GM21381 (cell line): ENCODE results near the gene FNDC11.
"Not testable (repeated sequence)": the region's sequence is repeated elsewhere in the genome, so short reads cannot be mapped to it uniquely, and the experiment has no call there.

Source experiments
- ATAC-seq: cut with Tn5 transposase; IDR thresholded peaks from one replicate; pipeline ENCODE4 v1.9.1; 2021; ENCODE audit warnings: mild to moderate bottlenecking, moderate library complexity; ENCODE audit not compliant: unreplicated experiment

Gene FNDC11

DNA sequence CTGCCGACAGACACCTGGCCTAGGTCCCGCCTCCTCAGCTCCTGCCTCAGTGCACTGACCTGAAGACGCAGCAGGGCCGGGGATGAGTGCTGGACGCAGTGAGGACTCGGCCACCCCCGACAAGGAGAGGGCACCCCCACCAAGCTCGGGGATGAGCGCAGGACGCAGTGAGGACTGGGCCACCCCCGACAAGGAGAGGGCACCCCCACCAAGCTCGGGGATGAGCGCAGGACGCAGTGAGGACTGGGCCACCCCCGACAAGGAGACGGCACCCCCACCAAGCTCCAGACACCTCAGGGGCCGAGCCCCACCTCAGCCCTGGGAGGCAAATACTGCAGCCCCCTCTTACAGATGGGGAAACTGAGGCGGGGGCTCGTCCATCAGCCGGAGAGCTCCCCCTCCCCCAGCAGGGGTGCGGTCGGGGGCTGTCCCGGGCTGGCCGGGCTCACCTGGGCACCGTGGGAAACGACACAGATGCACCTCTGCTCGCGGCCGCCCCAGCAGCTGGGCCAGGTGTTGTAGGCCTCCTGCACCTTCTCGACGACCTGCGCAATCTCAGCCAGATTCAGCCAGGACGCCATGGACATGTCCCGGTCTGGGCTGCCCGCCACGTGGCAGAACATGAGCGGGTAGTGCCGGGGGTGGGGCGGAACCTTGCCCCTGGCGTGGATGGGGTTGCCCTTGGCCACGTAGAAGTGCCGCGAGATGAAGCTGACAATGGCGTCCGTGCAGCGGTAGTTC, 12.6 kb downstream of the FNDC11 start:
- no peak for ATAC-seq

DNA sequence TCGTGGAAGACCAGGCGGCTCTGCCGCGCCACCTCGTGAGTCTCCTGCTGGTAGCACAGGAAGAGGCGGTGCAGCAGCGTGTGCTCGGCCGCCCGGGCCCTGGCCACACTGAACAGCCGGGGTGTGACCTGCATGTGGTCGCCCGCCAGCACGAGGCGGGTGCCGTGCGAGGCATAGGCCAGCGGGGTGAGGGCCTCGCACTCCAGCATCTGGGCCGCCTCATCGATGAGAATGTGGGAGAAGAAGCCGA, 13.1 kb downstream of the FNDC11 start:
- no peak for ATAC-seq

DNA sequence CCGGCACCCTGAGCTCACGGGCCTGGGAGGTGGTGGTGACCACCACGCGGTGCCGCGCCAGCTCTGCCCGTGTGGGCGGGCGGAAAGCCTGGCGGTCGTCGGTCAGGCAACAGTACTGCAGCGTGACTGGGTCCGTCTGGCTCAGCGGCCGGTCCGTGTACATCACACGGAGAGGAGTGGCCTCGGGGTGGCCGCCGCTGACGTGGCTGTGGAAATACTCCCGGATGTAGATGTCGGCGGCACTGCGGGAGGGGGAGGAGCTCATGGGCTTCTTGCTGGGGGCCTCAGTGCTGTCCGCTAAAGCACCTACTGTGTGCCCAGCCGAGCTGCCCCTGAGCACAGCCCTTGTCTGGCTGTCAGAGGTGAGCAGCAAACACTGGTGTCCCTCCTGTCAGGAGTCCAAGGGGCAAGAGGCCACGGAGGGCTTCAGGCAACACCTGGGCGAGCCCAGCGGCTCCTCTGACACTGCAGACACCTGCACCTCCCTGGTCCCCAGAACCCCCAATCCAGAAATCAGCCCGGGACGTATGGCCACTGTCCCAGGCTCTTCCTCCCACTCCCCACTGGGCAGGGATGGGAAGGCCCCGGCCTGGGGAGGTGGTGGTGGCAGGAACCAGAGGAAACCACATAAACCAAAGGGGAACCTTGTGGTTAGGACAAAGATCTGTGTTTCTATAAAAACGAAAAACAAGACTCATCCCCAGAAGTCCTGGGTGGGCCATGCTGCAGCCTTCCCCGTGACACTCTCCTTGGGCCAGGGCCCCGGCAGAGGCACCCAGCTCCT, 13.6 kb downstream of the FNDC11 start:
- peak; percentile 64 for ATAC-seq

DNA sequence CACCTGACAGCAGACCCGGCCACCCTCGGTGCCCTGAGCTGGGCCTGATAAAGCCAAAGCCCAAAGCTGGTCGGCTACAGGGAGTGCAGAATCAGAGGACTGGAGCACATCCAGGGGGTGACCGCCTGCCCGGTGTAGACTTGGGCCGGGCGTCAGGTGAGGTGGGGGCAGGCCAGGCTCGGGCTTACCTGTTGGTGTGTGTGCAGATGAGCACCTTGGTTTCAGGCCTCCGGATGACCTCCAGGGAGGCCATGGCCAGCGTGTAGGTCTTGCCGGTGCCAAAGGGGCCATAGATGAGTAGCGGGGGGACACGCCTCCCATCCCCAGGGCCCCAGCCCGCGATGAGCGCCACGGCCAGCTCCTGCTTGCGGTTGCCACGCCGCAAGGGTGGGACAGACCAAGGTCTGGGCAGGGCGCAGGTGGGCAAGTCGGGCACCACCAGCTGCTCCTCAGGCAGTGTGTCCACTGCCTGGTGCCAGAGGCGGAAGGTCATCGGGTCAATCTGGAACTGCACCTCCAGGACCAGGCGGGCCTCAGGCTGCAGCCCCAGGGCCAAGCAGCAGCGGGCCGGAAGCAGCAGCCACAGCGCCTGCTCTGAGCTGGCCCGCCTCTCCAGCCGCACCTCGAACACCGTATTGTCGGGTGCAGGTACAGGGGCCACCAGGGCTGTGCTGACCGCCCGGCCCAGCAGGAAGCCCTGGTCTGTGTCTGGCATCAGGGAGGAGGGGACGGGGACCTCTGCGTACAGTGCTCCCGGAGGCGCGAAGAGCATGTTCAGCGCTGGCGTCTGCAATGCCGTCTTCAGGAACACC, 14.4 kb downstream of the FNDC11 start:
- ATAC-seq, result no peak

DNA sequence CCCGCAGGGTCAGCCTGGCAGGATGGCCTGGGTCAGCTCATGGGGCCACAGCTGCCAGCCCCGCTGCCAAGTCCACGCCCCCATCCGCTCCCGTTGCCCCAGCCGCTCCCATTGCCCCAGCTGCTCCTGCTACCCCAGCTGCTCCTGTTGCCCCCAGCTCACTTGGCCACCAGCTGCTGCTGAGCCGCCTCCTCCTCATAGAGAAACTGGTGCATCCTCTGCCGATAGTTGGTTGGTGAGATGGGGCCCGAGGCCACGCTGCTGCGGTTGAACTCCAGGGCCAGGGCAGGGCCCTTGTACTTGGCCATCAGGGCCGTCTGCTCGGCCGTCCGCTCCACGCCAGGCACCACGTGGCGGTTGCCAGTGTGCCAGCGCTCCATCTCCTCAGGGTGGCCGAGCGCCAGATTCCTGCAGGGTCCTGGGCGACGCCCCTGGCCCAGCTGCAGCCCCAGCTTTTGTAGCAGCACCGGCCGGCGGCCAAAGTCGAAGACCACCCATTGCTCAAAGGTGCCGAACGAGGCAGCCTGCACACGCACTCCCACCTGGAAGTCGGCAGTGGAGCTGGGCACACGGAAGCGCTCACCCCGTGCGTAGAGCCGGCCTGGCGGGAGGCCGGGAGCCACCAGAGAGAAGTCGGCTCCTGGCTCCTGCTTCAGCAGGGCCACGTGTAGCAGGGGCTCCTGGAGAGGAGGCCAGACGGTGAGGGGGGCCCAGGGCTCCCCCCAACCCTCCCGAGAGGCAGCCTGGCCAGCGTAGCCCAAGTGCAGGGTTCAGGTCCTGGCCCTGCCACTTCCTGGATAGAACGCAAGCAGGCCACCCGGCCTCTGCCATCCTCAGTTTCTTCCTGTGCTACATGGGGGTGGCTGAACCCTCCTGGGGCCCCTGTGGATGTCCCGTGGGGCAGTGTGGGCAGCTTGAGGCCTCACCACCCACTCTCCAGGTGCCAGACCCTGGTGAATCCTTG, 15.3 kb downstream of the FNDC11 start:
- no peak for ATAC-seq

DNA sequence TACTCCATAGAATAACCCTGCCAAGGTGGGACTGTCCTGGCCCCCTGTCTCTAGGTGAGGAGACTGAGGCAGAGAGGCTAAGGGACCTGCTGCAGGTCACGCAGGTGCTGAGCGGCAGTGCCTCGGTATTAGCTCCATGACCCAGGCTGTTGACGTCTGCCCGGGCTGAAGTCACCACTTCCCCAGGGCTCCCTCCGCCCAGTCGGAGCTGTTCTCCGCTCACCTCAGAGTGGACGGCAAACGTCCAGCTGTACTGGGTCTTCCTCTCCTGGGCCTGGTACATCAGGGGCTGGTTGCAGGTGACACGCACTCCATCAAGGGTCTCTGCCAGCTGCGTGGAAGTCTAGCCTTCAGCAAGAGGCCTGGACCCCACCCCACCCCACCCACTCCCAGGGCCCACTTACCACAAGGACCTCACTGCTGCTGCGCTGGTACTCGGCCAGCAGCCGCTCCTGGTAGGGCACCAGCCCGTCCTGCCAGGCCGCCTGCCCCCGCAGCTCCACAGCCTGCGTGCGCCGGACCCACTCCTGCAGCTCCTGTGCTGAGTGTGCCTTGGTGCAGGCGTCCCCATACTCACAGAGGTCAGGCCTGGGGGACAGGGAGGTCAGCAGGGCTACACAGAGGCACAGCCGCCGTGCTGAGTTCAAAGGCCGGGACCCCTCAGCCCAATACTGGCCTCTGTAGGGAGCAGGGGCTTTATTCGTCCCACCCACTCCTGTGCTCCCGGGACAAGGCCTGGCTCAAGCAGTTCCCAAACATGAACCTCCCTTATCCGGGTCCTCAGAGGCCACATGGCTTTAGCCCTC, 16.5 kb downstream of the FNDC11 start:
- ATAC-seq, result no peak

DNA sequence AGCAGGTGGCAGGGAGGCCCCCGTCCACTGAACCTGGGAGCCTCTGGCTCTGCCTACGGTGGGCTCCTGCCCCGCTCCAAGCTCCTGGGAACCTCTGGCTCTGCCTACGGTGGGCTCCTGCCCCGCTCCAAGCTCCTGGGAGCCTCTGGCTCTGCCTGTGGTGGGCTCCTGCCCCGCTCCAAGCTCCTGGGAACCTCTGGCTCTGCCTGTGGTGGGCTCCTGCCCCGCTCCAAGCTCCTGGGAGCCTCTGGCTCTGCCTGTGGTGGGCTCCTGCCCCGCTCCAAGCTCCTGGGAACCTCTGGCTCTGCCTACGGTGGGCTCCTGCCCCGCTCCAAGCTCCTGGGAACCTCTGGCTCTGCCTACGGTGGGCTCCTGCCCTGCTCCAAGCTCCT, 17.1 kb downstream of the FNDC11 start:
- not testable (repeated sequence) for ATAC-seq

DNA sequence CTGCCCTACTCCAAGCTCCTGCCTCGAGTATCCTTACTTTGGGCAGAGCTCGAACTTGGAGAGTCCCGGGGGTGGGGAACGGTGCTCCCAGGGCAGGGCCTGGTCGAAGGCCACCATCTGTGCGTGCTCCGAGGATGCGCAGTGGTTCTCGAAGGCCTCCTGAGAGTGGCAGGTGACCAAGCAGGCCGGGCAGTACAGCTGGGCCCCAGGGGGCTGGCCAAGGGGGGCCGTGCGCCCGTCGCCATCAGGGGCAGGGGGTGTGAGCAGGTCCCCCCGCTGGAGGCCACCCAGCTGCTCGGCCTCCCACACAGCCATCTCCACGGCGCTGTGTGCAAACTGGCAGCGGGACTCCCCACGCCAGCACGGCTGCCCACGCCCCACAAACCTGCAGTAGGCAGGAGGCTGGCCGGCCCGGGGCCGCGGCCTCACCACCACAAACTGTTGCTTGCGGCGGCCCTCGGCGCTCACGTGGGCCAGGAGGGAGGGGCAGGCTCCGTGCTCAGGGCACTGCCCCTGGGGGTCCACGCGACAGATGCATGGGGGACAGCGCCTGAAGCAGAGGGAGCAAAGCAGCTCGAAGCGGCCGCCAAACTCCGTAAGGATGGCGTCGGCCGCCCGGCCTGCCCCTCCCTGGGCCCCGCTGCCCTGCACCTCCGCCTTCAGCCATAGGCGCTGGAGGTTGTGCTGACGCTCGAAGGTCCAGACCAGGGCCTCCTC, 18.3 kb downstream of the FNDC11 start:
- no peak for ATAC-seq

DNA sequence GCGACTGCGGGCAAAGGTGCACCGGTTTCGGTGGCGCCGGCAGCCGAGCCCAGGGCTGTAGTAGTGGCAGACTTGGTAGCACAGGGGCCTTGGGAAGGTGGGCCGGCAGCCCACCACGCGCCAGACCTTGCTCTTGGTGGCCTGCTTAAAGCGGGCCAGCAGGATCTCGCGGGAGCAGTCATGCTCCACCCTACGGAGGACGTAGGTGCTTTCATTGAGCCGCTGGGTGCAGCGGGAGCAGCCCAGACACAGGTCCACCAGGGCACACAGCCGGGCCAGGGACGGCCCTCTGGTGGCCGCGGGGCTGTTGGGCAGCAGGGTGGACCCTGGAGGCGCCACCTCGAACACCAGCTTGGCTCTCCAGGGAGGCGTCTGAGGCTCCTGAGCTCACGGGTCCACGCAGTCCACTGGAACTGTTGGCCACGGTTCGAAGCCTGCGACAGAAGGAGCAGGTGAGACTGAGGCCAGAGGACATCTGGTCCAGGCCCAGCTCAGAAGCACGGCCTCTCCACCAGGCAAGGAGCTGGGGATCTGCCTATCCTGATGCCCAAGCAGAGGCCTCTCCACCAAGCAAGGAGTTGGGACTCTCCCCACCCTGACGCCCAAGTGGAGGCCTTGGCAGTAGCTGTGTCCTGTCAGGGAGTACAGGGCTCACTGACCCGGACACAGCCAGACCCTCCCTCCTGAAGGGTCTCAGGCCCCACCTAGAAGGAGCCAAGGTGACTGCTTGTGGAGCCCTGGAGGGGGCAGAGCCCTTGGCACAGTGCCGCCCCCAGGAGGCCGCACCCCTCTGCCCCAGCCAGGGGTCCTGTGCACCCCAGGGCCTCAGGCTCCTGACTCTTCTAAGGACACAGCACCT, 19.1 kb downstream of the FNDC11 start:
- ATAC-seq, result no peak

DNA sequence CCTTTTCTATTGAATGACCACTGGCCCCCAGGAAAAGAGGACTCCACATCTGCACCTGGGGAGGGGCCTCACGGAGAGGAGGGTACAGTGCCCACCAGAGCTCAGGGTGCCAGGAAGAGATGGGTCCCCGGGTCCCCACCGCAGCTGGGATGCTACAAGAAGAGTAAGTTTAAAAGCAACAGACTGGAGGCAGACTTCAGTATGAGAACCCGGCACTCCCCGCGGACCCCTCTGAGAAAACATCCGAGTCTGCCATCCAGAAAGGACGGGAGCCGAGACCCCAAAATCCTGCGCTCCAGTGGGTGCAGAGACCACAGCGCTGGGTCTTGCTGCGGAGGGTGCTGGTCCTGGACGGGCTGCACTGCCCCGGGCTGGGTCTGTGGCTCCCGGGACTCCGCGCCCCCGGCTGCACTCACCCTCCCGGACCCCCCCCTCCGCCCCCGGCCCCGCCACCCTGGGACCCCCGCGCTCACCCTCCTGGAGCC, 19.7 kb downstream of the FNDC11 start:
- ATAC-seq, result no peak

DNA sequence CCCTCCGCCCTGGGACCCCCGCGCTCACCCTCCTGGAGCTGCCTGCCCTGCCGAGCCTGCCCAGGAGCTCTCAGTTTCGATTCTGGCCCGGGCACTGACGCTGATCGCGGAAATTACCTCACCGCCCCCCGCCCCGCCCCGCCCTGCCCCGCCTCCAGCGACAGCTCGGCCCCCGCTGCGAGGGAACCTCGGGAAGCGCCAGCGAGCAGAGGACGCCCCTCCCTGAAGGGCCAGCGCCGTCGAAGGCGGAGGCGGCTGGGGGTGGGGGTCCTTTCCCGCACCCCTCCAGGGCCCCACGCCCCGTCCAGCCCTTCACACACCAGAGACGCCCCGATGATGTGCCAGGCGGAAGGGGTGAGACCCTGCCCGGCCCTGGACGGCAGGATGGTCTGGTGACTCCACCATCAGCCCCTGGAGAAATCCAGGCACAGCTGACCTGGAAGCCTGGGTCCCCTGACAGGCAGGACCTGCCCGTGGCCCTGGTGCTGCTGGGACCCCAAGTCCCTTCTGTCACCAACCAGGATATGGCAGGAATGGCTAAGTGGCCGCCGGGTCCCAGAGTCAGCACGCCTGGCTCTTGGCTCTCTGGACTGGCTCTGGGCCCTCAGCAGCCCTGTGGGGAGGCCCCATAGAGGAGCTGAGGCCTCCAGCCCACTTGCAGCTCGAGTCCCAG, 20.3 kb downstream of the FNDC11 start, which contains the start of gene HELZ2:
HELZ2 (minus strand) TSS at position 84 of the 673 bp plus-strand sequence. CDS start 1,854 bp downstream, outside the sequence.
- peak; percentile 60 for ATAC-seq

DNA sequence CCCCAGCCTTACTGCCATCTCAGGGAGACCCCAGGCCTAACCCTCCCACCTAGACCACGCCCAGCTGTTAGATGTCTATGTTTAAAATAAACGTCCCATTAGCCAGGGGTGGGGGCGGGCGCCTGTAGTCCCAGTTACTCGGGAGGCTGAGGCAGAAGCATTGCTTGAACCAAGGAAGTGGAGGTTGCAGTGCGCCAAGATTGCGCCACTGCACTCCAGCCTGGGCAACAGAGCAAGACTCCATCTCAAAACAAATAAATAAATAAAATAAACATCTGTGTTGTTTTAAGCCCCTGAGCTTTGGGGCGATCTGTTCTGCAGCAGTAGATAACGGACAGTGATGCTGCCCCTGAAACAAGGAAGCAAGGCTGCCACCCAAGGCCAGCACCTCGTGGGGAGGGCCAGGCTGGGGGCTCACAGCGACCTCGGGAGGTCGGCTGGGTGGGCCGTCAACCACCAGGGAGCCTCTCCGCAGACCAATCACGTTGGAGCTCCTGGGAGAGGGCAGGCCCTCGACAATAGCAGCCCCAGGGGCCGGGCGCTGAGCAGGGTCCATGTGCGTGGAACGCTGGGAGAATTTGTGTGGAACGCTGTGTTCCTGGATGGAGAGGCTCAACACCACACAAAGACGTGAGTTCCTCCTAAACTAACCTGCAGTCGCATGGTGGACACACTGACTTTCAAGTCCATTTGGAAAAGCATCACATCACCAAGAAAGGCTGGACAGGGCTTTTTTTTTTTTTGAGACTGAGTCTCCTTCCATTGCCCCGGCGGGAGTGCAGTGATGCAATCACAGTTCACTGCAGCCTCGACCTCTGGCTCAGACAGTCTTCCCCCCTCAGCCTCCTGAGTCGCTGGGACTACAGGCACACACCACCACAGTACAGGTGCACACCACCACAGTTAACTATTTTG, 21.1 kb downstream of the FNDC11 start:
- no peak for ATAC-seq

DNA sequence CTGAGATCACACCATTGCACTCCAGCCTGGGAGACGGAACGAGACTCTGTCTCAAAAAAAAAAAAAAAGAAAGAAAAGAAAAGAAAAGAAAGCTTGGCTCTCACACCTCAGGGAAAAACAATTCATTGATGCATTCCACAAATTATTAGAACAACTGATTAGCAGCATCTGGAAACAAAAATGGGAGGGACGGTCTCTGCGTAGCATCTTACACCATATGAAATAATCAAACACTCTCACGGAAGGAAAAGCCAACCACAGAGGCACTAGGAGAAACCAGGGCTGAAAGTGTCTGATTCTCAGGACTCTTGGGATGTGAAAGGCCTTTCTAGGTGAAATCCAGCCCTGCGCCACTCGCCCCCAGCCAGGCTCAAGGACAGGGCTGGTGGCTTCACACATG, 22.4 kb downstream of the FNDC11 start:
- ATAC-seq, result no peak

DNA sequence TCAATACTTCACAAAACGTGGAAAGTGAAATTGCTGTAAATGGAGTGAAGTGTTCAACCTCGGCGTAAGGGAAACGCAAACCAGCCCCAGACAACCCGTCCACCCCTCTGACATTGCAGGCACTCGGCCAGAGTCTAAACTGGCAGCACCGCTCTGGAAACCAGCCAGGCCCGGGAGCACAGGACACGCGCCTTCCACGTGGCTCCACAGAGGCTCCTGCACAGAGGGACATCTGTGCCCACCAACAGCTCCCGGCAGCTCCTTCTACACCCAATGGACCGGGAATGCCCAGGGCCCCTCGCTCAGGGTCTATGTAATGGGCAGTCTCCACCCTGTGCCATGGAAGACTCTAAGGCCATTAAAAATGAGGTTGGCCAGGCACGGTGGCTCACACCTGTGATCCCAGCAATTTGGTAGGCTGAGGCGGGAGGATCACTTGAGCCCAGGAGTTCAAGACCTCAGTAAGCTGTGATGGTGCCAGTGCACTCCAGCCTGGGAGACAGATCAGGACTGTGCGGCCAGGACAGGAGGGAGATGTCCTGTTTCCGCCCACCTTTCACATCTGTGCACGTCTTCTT, 23.4 kb downstream of the FNDC11 start:
- no peak for ATAC-seq

DNA sequence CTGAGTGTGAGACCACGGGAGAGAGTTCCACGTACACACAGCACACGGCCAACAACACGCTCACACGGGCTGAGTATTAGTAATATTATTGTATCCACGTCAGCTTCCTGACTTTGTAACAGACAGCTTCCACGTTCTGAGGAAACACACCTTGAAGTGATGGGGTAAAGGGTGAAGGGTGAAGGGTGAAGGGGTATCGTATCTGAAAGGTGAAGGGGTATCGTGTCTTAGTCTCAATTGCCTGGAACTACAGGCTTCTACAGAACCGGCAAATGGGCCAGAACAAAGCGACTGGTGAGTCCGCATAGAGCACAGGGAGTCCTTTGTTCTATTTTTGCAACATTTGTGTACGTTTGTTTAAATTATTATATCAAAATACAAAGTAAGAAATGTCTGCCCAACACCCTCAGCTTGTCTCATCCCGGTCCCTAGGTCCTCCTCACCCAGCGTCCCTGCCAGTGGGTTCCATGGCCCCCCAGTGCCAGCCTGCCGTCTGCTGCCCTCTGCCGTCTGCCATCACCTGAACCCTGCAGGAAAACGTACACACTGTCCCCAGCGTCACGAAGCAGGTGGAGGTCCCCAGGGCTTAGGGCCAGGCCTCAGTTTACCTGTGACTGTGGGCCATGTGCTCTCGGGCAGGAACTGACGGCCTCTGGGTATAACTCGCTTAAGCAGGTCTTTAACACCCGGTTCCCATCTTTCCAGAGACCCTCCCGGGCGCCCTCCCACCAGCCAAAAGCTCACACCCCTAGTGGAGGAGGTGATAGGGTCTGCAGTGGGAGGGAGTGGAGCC, 24.5 kb downstream of the FNDC11 start:
- no peak for ATAC-seq
